Transverse colon (tissue), 4 donors: ENCODE results near the gene PRKG1. TPM values are rescaled to one million over a fixed set of nuclear protein-coding genes. Genes with fewer than 3 reads are reported as not detected.
A peak's percentile ranks its signal among the peaks of the same experiment; 100 is the strongest.
"Not testable (repeated sequence)": the region's sequence is repeated elsewhere in the genome, so short reads cannot be mapped to it uniquely, and the experiment has no call there.

ENCODE experiments used
- DNase-seq: peaks from one replicate; pipeline ENCODE4 v3.0.0-alpha.2; 2019
- H3K27ac ChIP-seq, 4 donors: fragments of 200-600 bp; sonication (generic); 2 replicates each; pipeline ENCODE4 v1.5.1; 2016 to 2018; ENCODE audit warnings: inconsistent platforms in 4 of 4
- H3K27me3 ChIP-seq: fragments of 200-600 bp; sonication (generic); 2 replicates; pipeline ENCODE4 v1.5.1; 2017; ENCODE audit warnings: inconsistent platforms
- H3K36me3 ChIP-seq, 4 donors: fragments of 200-600 bp; sonication (generic); 2 replicates each; pipeline ENCODE4 v1.5.1; 2017 to 2019; ENCODE audit warnings: inconsistent platforms in 4 of 4
- H3K4me1 ChIP-seq, 4 donors: fragments of 200-600 bp; sonication (generic); 2 replicates each; pipeline ENCODE4 v1.5.1; 2017 to 2020; ENCODE audit warnings: inconsistent platforms in 4 of 4
- H3K4me3 ChIP-seq, 4 donors: fragments of 200-600 bp; sonication (generic); 1 replicate in 1 of 4; 2 replicates in 3 of 4; pipeline versions ENCODE4 v1.5.1 to v1.6.1; 2017 to 2019; ENCODE audit warnings: inconsistent platforms in 4 of 4
- H3K9me3 ChIP-seq, 2 donors: fragments of 200-600 bp; sonication (generic); 2 replicates each; pipeline ENCODE4 v1.5.1; 2017 to 2019; ENCODE audit warnings: inconsistent platforms in 2 of 2
- CTCF ChIP-seq, 5 experiments: fragments of 200-600 bp in 3 of 5; fragments of 450-650 bp in 2 of 5; sonication (generic) in 3 of 5; IDR thresholded peaks; 1 replicate in 2 of 5; 2 replicates in 3 of 5; pipeline ENCODE4 v1.5.1; 2016 to 2017; ENCODE audit warnings: antibody characterized with exemption in 5 of 5, inconsistent platforms in 3 of 5, mild to moderate bottlenecking in 2 of 5, moderate library complexity in 1 of 5
- EP300 ChIP-seq: sonication (generic); formaldehyde crosslinking; IDR thresholded peaks from one replicate; pipeline ENCODE4 v1.6.1; 2017; ENCODE audit warnings: antibody characterized with exemption, low read depth
- POLR2A ChIP-seq: fragments of 450-650 bp; IDR thresholded peaks from one replicate; pipeline ENCODE4 v1.6.1; 2016; ENCODE audit warnings: antibody characterized with exemption, mild to moderate bottlenecking, moderate library complexity
- POLR2AphosphoS5 ChIP-seq, 3 donors: sonication (generic); formaldehyde crosslinking; IDR thresholded peaks; one replicate each; pipeline ENCODE4 v1.6.1; 2016; ENCODE audit warnings: antibody characterized with exemption in 3 of 3
- WGBS, 2 donors: methylation state at CpG; one replicate each; pipeline ENCODE4 v1.1.5; 2018; ENCODE audit warnings: low coverage in 1 of 2; 5-methylcytosine and 5-hydroxymethylcytosine counted together
- in situ Hi-C, 4 donors: fragments of 200-750 bp; cut with MboI; loops; one replicate each; pipeline versions ENCODE4 v1.15.0 to v1.15.1; 2017; ENCODE audit warnings: low sequenced_read_pairs in 3 of 4, low pct_ligation_motif_present in 1 of 4, low pct_unique_long_range_greater_than_20kb in 1 of 4
- intact Hi-C: fragments of 100-400 bp; cut with DNase I; formaldehyde crosslinking; loops from one replicate; pipeline ENCODE4 v1.15.1; 2023; ENCODE audit warnings: low total_unique reads
- total RNA-seq, 4 donors: library from RNA; depleted of rRNA; stranded (reverse); fragments of >200 nt; gene quantifications; one replicate each; pipeline ENCODE4 v1.1.0, GENCODE V29; 2016

Gene PRKG1
- total RNA-seq, 4 donors from 2014 or later = 17.6 to 30.6 (median 26.9) TPM

- no peaks in the 10 kb centered on the region for H3K27me3 ChIP-seq
- no peaks in the 10 kb centered on the region for H3K36me3 ChIP-seq
- whole genome bisulfite sequencing, 2 donors = 73 to 86% methylated on average over 1 of the region's 1 CpG
- intact Hi-C loops (no loop called here), in situ Hi-C loops (no loop called here)
- H3K9me3 ChIP-seq = no peaks in the 10 kb centered on the region
- no peak overlapping the region for H3K27ac ChIP-seq
- no peak for DNase-seq
- TF ChIP-seq POLR2AphosphoS5 (IDR thresholded peaks at IDR 0.05) = no peak
- no peak for TF ChIP-seq CTCF (IDR thresholded peaks at IDR 0.05)
- no peak for TF ChIP-seq EP300
- no peak for TF ChIP-seq POLR2A
- H3K4me3 ChIP-seq = no peak overlapping the region
- H3K4me1 ChIP-seq = peaks cover 0 to 19% (median 4%) of the 10 kb centered on the region in 4 donors
These were observed 132.2 kb downstream of the PRKG1 start for GRCh38 chr10:51206500-51206899.

- H3K4me1 ChIP-seq = peaks cover 0 to 28% (median 2%) of the 10 kb centered on the region in 4 donors
- 88 to 100% methylated on average over 3 to 4 of the region's 5 CpGs for WGBS, 2 donors
- H3K4me3 ChIP-seq, H3K27me3 ChIP-seq, in situ Hi-C loops, H3K9me3 ChIP-seq, intact Hi-C loops, H3K27ac ChIP-seq, DNase-seq, H3K36me3 ChIP-seq: not testable (repeated sequence)
These were observed 138.7 kb downstream of the PRKG1 start for GRCh38 chr10:51212937-51213336.

GRCh38 chr10:51214207-51215196 is 140.2 kb downstream of the PRKG1 start:
- in situ Hi-C loops (no loop called here), intact Hi-C loops (no loop called here)
- no peak overlapping the region for H3K4me3 ChIP-seq
- no peaks in the 10 kb centered on the region for H3K9me3 ChIP-seq
- no peak for DNase-seq
- TF ChIP-seq EP300 (no peak), POLR2AphosphoS5 (IDR thresholded peaks at IDR 0.05) (no peak), CTCF (IDR thresholded peaks at IDR 0.05) (no peak), POLR2A (no peak)
- peak overlapping the region in 2 of 4 donors; percentile 0 to 51 for H3K27ac ChIP-seq
- H3K27me3 ChIP-seq = no peaks in the 10 kb centered on the region
- WGBS, 2 donors = 65 to 84% methylated on average over 3 to 11 of the region's 11 CpGs
- peaks cover 0 to 19% (median 0%) of the 10 kb centered on the region in 4 donors for H3K4me1 ChIP-seq
- no peaks in the 10 kb centered on the region for H3K36me3 ChIP-seq

- Histone ChIP-seq H3K27ac (peak overlapping the region in 1 of 4 donors; percentile 35), H3K4me3 (no peak overlapping the region), H3K4me1 (peaks cover 0 to 19% (median 0%) of the 10 kb centered on the region in 4 donors), H3K9me3 (peaks cover 0 to 5% of the 10 kb centered on the region in 2 donors), H3K36me3 (no peaks in the 10 kb centered on the region), H3K27me3 (no peaks in the 10 kb centered on the region)
- in situ Hi-C loops (no loop called here), intact Hi-C loops (no loop called here)
- DNase-seq = no peak
- no peak for TF ChIP-seq POLR2AphosphoS5 (IDR thresholded peaks at IDR 0.05)
- TF ChIP-seq EP300 = no peak
- no peak for TF ChIP-seq CTCF (IDR thresholded peaks at IDR 0.05)
- no peak for TF ChIP-seq POLR2A
- WGBS, 2 donors = 26 to 38% methylated on average over 3 of the region's 3 CpGs
These were observed 141.9 kb downstream of the PRKG1 start for GRCh38 chr10:51215951-51216834.
